A673 (cell line): Measurements from ENCODE around the gene RXFP4. TPM values are rescaled to one million over a fixed set of nuclear protein-coding genes. Genes with fewer than 3 reads are reported as not detected.

ENCODE experiments used
- BruUV-seq: library from RNA; stranded (reverse); fragments of 400-500 nt; replicated peaks from 2 replicates; lab custom pipeline; 2021; lab: Mats Ljungman, UMichigan
- CTCF ChIA-PET: fragments of 300-600 bp; sonication (Branson Sonifier 250); formaldehyde crosslinking; loops from one replicate; lab custom pipeline; 2022; ENCODE audit warnings: antibody characterized with exemption; lab: Charles Lee
- POLR2A ChIA-PET: fragments of 300-600 bp; sonication (Branson Sonifier 250); formaldehyde crosslinking; loops from one replicate; lab custom pipeline; 2022; ENCODE audit warnings: antibody characterized with exemption; ENCODE audit not compliant: low non-redundant PET; lab: Charles Lee
- DNase-seq: peaks from one replicate; pipeline ENCODE4 v3.0.0-alpha.2; 2015; ENCODE audit warnings: low spot score
- H3K27ac ChIP-seq: fragments of 200-600 bp; sonication (generic); 2 replicates; pipeline ENCODE4 v1.5.1; 2016; ENCODE audit warnings: mixed run types, low read depth, mild to moderate bottlenecking, mixed read lengths, antibody characterized with exemption, low read length; ENCODE audit not compliant: poor library complexity, severe bottlenecking
- H3K27me3 ChIP-seq: fragments of 200-600 bp; sonication (generic); replicated peaks from 2 replicates; pipeline ENCODE4 v1.6.1; 2017; ENCODE audit warnings: mixed run types, low read depth, mild to moderate bottlenecking, mixed read lengths, antibody characterized with exemption, low read length; ENCODE audit not compliant: insufficient read depth, poor library complexity
- H3K36me3 ChIP-seq: fragments of 200-600 bp; sonication (generic); 2 replicates; pipeline ENCODE4 v1.6.1; 2016; ENCODE audit warnings: mixed run types, mild to moderate bottlenecking, mixed read lengths, antibody characterized with exemption, low read length; ENCODE audit not compliant: insufficient read depth, poor library complexity, severe bottlenecking
- H3K4me1 ChIP-seq: fragments of 200-600 bp; sonication (generic); 2 replicates; pipeline ENCODE4 v1.6.1; 2017; ENCODE audit warnings: mixed run types, mild to moderate bottlenecking, mixed read lengths, antibody characterized with exemption, low read length; ENCODE audit not compliant: insufficient read depth, poor library complexity, severe bottlenecking
- H3K4me3 ChIP-seq: fragments of 200-600 bp; sonication (generic); 2 replicates; pipeline ENCODE4 v1.5.1; 2016; ENCODE audit warnings: low read depth, mixed run types, mild to moderate bottlenecking, mixed read lengths, low read length; ENCODE audit not compliant: poor library complexity, severe bottlenecking
- H3K9me3 ChIP-seq: fragments of 200-600 bp; sonication (generic); 2 replicates; pipeline ENCODE4 v1.6.1; 2016; ENCODE audit warnings: mixed run types, low read depth, mild to moderate bottlenecking, mixed read lengths, antibody characterized with exemption, low read length; ENCODE audit not compliant: poor library complexity, severe bottlenecking
- CTCF ChIP-seq: fragments of 300-800, 200-600 bp; sonication (generic); conservative IDR thresholded peaks from 2 replicates; pipeline ENCODE4 v1.5.1; 2017; ENCODE audit warnings: low read depth, mild to moderate bottlenecking, antibody characterized with exemption, low read length, moderate library complexity, mixed read lengths
- EZH2 ChIP-seq: fragments of 200-600 bp; sonication (generic); IDR thresholded peaks from 2 replicates; pipeline ENCODE4 v1.6.1; 2017; ENCODE audit warnings: borderline replicate concordance, low read depth, mild to moderate bottlenecking, mixed read lengths, antibody characterized with exemption, low read length; ENCODE audit not compliant: poor library complexity, severe bottlenecking
- intact Hi-C: fragments of 100-400 bp; cut with micrococcal nuclease; formaldehyde crosslinking; loops from one replicate; pipeline ENCODE4 v1.10.0; 2022; ENCODE audit not compliant: unreplicated experiment
- total RNA-seq: library from RNA; stranded (reverse); gene quantifications from 2 replicates; pipeline ENCODE4 v1.2.3, GENCODE V29; 2021

RXFP4 gene
- total RNA-seq, 1 experiment from 2014 or later = not detected

GRCh38 chr1:155951753-155952504 is 10.5 kb downstream of the RXFP4 start:
- Histone ChIP-seq H3K27ac (no peak overlapping the region), H3K4me3 (no peak overlapping the region), H3K9me3 (no peaks in the 10 kb centered on the region), H3K4me1 (no peaks in the 10 kb centered on the region), H3K27me3 (no peaks in the 10 kb centered on the region), H3K36me3 (peaks cover 96% of the 10 kb centered on the region)
- CTCF ChIA-PET = no interaction called here
- BruUV-seq = no TSS peak
- intact Hi-C loops = no loop called here
- POLR2A ChIA-PET = no interaction called here
- TF ChIP-seq CTCF (no peak), EZH2 (no peak)
- DNase-seq = no peak

- TF ChIP-seq EZH2 (no peak), CTCF (no peak)
- no TSS peak for BruUV-seq
- intact Hi-C loops = no loop called here
- Histone ChIP-seq H3K4me3 (no peak overlapping the region), H3K4me1 (no peaks in the 10 kb centered on the region), H3K9me3 (no peaks in the 10 kb centered on the region), H3K27ac (no peak overlapping the region), H3K36me3 (peaks cover 96% of the 10 kb centered on the region), H3K27me3 (no peaks in the 10 kb centered on the region)
- no peak for DNase-seq
- ChIA-PET CTCF (no interaction called here), POLR2A (no interaction called here)
Observed at GRCh38 chr1:155952505-155952890, 11.1 kb downstream of the RXFP4 start.

- H3K4me3 ChIP-seq = no peak overlapping the region
- no TSS peak for BruUV-seq
- H3K4me1 ChIP-seq = no peaks in the 10 kb centered on the region
- H3K36me3 ChIP-seq = peaks cover 98% of the 10 kb centered on the region
- DNase-seq = no peak
- ChIA-PET CTCF (no interaction called here), POLR2A (no interaction called here)
- intact Hi-C loops = no loop called here
- TF ChIP-seq EZH2 = no peak
- no peak for TF ChIP-seq CTCF
- H3K27ac ChIP-seq = no peak overlapping the region
- no peaks in the 10 kb centered on the region for H3K9me3 ChIP-seq
- H3K27me3 ChIP-seq = no peaks in the 10 kb centered on the region
Observed at GRCh38 chr1:155954645-155955044, 13.2 kb downstream of the RXFP4 start.
